Measurements from ENCODE around the gene ARHGAP28.

GRCh38 chr18:6764382-6764781, 34.9 kb downstream of the ARHGAP28 start:
- TF ChIP-seq CTCF (IDR thresholded peaks at IDR 0.05): no peak
- no peak for TF ChIP-seq POLR2A (IDR thresholded peaks at IDR 0.05)

All from vagina (tissue), 2 donors.